IPS-11a (cell line): Measurements from ENCODE around the gene KIR3DL1.
"Not testable (repeated sequence)": the region's sequence is repeated elsewhere in the genome, so short reads cannot be mapped to it uniquely, and the experiment has no call there.

Experiments used
- H3K4me3 ChIP-seq: one replicate; pipeline ENCODE4 v1.5.1; 2013; ENCODE audit warnings: low read depth, low read length, control low read depth

The KIR3DL1 gene

GRCh38 chr19:54816251-54816650, at the start of gene KIR3DL1:
KIR3DL1 (plus strand) TSS chr19:54816468.
- not testable (repeated sequence) for H3K4me3 ChIP-seq

GRCh38 chr19:54769646-54770045, 46.6 kb upstream of the KIR3DL1 start, which contains the start of gene KIR2DL1:
KIR2DL1 (plus strand) TSS chr19:54769793; CDS start chr19:54769851, 58 bp downstream.
- H3K4me3 ChIP-seq: not testable (repeated sequence)

GRCh38 chr19:54770511-54770910, 45.8 kb upstream of the KIR3DL1 start:
- H3K4me3 ChIP-seq: not testable (repeated sequence)

GRCh38 chr19:54771018-54771960, 45.0 kb upstream of the KIR3DL1 start:
- not testable (repeated sequence) for H3K4me3 ChIP-seq

GRCh38 chr19:54772666-54773065, 43.6 kb upstream of the KIR3DL1 start:
- not testable (repeated sequence) for H3K4me3 ChIP-seq

- not testable (repeated sequence) for H3K4me3 ChIP-seq
These were observed 41.0 kb upstream of the KIR3DL1 start for GRCh38 chr19:54775095-54775815.

GRCh38 chr19:54775830-54776229, 40.4 kb upstream of the KIR3DL1 start:
- H3K4me3 ChIP-seq: not testable (repeated sequence)

GRCh38 chr19:54777851-54778250, 38.4 kb upstream of the KIR3DL1 start:
- not testable (repeated sequence) for H3K4me3 ChIP-seq

GRCh38 chr19:54778896-54779295, 37.4 kb upstream of the KIR3DL1 start:
- H3K4me3 ChIP-seq: not testable (repeated sequence)

GRCh38 chr19:54782916-54783315, 33.4 kb upstream of the KIR3DL1 start:
- not testable (repeated sequence) for H3K4me3 ChIP-seq

GRCh38 chr19:54786091-54786723, 30.1 kb upstream of the KIR3DL1 start:
- H3K4me3 ChIP-seq: not testable (repeated sequence)

GRCh38 chr19:54788154-54788553, 28.1 kb upstream of the KIR3DL1 start:
- not testable (repeated sequence) for H3K4me3 ChIP-seq

GRCh38 chr19:54790711-54791110, 25.6 kb upstream of the KIR3DL1 start:
- H3K4me3 ChIP-seq: no peak overlapping the region

GRCh38 chr19:54791476-54791875, 24.8 kb upstream of the KIR3DL1 start:
- no peak overlapping the region for H3K4me3 ChIP-seq

GRCh38 chr19:54792814-54793213, 23.5 kb upstream of the KIR3DL1 start:
- no peak overlapping the region for H3K4me3 ChIP-seq

GRCh38 chr19:54795758-54796157, 20.5 kb upstream of the KIR3DL1 start:
- H3K4me3 ChIP-seq: no peak overlapping the region

GRCh38 chr19:54803410-54803809, 12.9 kb upstream of the KIR3DL1 start, which contains the start of gene KIR2DL4:
KIR2DL4 (plus strand) TSS chr19:54803610; CDS start chr19:54803652, 42 bp downstream.
- H3K4me3 ChIP-seq: no peak within 1 kb of the TSS

- H3K4me3 ChIP-seq: no peak overlapping the region
These were observed 12.2 kb upstream of the KIR3DL1 start for GRCh38 chr19:54804101-54804500.

- no peak overlapping the region for H3K4me3 ChIP-seq
These were observed 11.7 kb upstream of the KIR3DL1 start for GRCh38 chr19:54804571-54804970.

GRCh38 chr19:54805665-54806515, 10.4 kb upstream of the KIR3DL1 start:
- no peak overlapping the region for H3K4me3 ChIP-seq
